Right atrium auricular region (tissue), 2 donors: ENCODE data around the gene POC1A. TPM values are rescaled to one million over a fixed set of nuclear protein-coding genes. Genes with fewer than 3 reads are reported as not detected.

Source experiments
- DNase-seq: peaks from one replicate; pipeline ENCODE4 v3.0.0-alpha.2; 2019; ENCODE audit warnings: low spot score
- H3K27ac ChIP-seq, 2 donors: fragments of 200-600 bp; sonication (generic); 1 replicate in 1 of 2; 2 replicates in 1 of 2; pipeline ENCODE4 v1.5.1; 2016 to 2019
- H3K27me3 ChIP-seq, 2 donors: fragments of 200-600 bp; sonication (generic); one replicate each; pipeline versions ENCODE4 v1.5.1 to v1.6.0; 2017 to 2019
- H3K36me3 ChIP-seq: fragments of 200-600 bp; sonication (generic); one replicate; pipeline ENCODE4 v1.5.1; 2016
- H3K4me1 ChIP-seq, 2 donors: fragments of 200-600 bp; sonication (generic); one replicate each; pipeline versions ENCODE4 v1.5.1 to v1.6.0; 2017 to 2019
- H3K4me3 ChIP-seq, 2 donors: fragments of 200-600 bp; sonication (generic); 1 replicate in 1 of 2; 2 replicates in 1 of 2; pipeline ENCODE4 v1.5.1; 2017 to 2019; ENCODE audit warnings: mild to moderate bottlenecking in 1 of 2, moderate library complexity in 1 of 2
- H3K9me3 ChIP-seq, 2 donors: fragments of 200-600 bp; sonication (generic); one replicate each; pipeline ENCODE4 v1.5.1; 2019
- total RNA-seq, 2 donors: library from RNA; depleted of rRNA; stranded (reverse); fragments of >200 nt; gene quantifications; one replicate each; pipeline ENCODE4 v1.1.0, GENCODE V29; 2016
- TF ChIP-seq, protein P1 (sequence below), 2 donors: fragments of 200-600 bp; sonication (generic); IDR thresholded peaks; one replicate each; pipeline ENCODE4 v1.5.1; 2019; ENCODE audit warnings: antibody characterized with exemption in 2 of 2

The POC1A gene
- total RNA-seq, 2 donors from 2014 or later: 0.47 to 0.78 TPM

DNA sequence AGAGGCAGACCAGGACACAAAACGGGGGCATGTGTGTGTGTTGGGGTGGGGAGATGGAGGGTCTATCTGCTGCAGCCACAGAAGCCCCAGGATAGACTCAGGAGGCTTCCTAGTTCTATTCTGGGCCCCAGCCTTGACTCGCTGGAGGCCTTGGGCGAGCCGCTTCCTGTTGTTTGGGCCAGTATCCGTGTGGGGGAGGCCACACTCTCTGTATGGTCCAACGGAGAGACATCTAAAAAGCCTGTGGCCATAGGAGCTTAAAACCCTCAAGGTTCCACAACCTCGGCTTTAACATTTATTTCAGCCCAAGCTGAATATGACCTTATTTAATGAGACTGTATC is 32.8 kb downstream of the POC1A start:
- TF ChIP-seq, protein P1, sequence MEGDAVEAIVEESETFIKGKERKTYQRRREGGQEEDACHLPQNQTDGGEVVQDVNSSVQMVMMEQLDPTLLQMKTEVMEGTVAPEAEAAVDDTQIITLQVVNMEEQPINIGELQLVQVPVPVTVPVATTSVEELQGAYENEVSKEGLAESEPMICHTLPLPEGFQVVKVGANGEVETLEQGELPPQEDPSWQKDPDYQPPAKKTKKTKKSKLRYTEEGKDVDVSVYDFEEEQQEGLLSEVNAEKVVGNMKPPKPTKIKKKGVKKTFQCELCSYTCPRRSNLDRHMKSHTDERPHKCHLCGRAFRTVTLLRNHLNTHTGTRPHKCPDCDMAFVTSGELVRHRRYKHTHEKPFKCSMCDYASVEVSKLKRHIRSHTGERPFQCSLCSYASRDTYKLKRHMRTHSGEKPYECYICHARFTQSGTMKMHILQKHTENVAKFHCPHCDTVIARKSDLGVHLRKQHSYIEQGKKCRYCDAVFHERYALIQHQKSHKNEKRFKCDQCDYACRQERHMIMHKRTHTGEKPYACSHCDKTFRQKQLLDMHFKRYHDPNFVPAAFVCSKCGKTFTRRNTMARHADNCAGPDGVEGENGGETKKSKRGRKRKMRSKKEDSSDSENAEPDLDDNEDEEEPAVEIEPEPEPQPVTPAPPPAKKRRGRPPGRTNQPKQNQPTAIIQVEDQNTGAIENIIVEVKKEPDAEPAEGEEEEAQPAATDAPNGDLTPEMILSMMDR (IDR thresholded peaks at IDR 0.05): no peak
- Histone ChIP-seq H3K27ac (peak overlapping the region; percentile 75), H3K9me3 (no peaks in the 10 kb centered on the region), H3K4me1 (peaks cover 0 to 43% of the 10 kb centered on the region in 2 donors), H3K36me3 (no peaks in the 10 kb centered on the region), H3K27me3 (no peaks in the 10 kb centered on the region), H3K4me3 (no peak overlapping the region)
- peak; percentile 70 for DNase-seq

- H3K27me3 ChIP-seq: no peaks in the 10 kb centered on the region
- TF ChIP-seq, protein P1 (IDR thresholded peaks at IDR 0.05): no peak
- no peak overlapping the region for H3K4me3 ChIP-seq
- no peaks in the 10 kb centered on the region for H3K9me3 ChIP-seq
- no peaks in the 10 kb centered on the region for H3K36me3 ChIP-seq
- peaks cover 0 to 38% of the 10 kb centered on the region in 2 donors for H3K4me1 ChIP-seq
- no peak for DNase-seq
- peak overlapping the region; percentile 75 for H3K27ac ChIP-seq
Observed at GRCh38 chr3:52120556-52121463, 33.4 kb downstream of the POC1A start.

DNA sequence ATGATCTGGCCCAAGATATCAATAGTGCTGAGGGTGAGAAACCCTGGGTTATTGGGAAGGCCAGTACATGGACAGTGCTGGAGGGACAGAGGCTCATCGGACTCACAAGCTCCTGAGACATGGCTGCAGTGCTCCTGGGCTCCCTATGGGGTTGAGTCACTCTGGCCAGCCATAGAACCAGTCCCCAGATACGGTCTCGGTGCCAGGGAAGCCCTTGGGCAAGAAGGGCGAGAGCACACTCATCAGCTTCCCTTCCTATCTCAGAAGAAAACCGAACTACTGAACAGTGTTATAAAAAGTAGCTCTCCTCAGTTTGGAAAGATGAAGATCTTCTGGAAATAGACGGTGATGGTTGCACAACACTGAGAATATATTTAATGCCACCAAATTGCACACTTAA is 34.4 kb downstream of the POC1A start:
- Histone ChIP-seq H3K27ac (no peak overlapping the region), H3K9me3 (no peaks in the 10 kb centered on the region)
- DNase-seq: no peak

DNA sequence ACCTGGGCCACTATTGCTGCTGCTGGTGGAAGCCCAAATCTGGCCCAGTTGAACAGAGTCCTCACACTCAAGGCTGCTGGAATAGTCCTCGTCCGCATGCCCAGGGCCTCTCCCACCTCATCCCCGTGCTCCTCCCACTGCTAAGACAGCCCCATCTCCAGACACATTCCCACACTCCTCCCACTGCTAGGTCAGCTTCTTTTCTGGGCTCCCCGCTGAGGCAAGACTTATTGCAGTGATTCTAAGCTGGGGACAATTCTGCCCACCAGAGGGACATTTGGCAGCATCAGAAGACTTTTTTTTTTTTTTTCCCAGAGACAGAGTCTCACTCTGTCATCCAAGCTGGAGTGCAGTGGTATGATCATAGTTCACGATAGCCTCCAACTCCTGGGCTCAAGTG is 35.1 kb downstream of the POC1A start:
- no peak overlapping the region for H3K27ac ChIP-seq
- DNase-seq: no peak
- TF ChIP-seq, protein P1 (IDR thresholded peaks at IDR 0.05): no peak
- H3K9me3 ChIP-seq: no peaks in the 10 kb centered on the region
- H3K4me3 ChIP-seq: no peak overlapping the region
- no peaks in the 10 kb centered on the region for H3K27me3 ChIP-seq
- peaks cover 0 to 36% of the 10 kb centered on the region in 2 donors for H3K4me1 ChIP-seq
- H3K36me3 ChIP-seq: no peaks in the 10 kb centered on the region

More for the DNA sequence above, 34.4 kb downstream of the POC1A start:
- Histone ChIP-seq H3K27me3 (no peaks in the 10 kb centered on the region), H3K4me1 (peaks cover 0 to 36% of the 10 kb centered on the region in 2 donors), H3K4me3 (no peak overlapping the region), H3K36me3 (no peaks in the 10 kb centered on the region)
- TF ChIP-seq, protein P1 (IDR thresholded peaks at IDR 0.05): no peak

- Histone ChIP-seq H3K27ac (peak overlapping the region in 1 of 2 donors; percentile 17), H3K36me3 (no peaks in the 10 kb centered on the region), H3K4me1 (peaks cover 0 to 33% of the 10 kb centered on the region in 2 donors), H3K9me3 (no peaks in the 10 kb centered on the region), H3K27me3 (no peaks in the 10 kb centered on the region), H3K4me3 (no peak overlapping the region)
- no peak for DNase-seq
- TF ChIP-seq, protein P1 (IDR thresholded peaks at IDR 0.05): no peak
Observed at GRCh38 chr3:52118156-52118875, 35.9 kb downstream of the POC1A start.
